Measurements from ENCODE around the gene HS6ST2.

DNA sequence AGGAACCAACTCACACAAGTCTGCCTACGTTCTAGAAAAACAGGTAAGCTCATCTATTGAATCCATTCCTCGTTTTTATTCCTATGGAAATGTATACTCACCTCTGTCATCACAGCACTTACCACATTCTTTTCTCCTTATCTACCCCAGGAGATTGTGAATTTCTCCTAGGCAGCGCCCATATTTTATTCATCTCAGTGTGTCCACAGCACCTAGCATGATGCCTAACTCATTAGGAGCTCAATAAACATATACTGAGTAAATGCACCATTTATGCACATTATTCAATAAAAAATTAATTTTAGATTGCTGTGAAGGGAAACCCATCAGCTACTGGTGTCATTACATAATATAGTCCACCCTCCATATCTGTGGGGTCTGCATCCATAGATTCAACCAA lies 363.4 kb downstream of the HS6ST2 start:
- TF ChIP-seq CTCF (IDR thresholded peaks at IDR 0.05; ENCODE audit: low read depth, low read length, missing input control): no peak
- TF ChIP-seq RAD21 (IDR thresholded peaks at IDR 0.05): no peak
- TF ChIP-seq RXRA (IDR thresholded peaks at IDR 0.05): no peak
- no peak for TF ChIP-seq GABPA (IDR thresholded peaks at IDR 0.05 in 1 of 2, conservative IDR thresholded peaks at IDR 0.05 in 1 of 2)
